ENCODE data around the gene NIF3L1.
A peak's percentile ranks its signal among the peaks of the same experiment; 100 is the strongest.

NIF3L1 gene, protein sequence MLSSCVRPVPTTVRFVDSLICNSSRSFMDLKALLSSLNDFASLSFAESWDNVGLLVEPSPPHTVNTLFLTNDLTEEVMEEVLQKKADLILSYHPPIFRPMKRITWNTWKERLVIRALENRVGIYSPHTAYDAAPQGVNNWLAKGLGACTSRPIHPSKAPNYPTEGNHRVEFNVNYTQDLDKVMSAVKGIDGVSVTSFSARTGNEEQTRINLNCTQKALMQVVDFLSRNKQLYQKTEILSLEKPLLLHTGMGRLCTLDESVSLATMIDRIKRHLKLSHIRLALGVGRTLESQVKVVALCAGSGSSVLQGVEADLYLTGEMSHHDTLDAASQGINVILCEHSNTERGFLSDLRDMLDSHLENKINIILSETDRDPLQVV

DNA sequence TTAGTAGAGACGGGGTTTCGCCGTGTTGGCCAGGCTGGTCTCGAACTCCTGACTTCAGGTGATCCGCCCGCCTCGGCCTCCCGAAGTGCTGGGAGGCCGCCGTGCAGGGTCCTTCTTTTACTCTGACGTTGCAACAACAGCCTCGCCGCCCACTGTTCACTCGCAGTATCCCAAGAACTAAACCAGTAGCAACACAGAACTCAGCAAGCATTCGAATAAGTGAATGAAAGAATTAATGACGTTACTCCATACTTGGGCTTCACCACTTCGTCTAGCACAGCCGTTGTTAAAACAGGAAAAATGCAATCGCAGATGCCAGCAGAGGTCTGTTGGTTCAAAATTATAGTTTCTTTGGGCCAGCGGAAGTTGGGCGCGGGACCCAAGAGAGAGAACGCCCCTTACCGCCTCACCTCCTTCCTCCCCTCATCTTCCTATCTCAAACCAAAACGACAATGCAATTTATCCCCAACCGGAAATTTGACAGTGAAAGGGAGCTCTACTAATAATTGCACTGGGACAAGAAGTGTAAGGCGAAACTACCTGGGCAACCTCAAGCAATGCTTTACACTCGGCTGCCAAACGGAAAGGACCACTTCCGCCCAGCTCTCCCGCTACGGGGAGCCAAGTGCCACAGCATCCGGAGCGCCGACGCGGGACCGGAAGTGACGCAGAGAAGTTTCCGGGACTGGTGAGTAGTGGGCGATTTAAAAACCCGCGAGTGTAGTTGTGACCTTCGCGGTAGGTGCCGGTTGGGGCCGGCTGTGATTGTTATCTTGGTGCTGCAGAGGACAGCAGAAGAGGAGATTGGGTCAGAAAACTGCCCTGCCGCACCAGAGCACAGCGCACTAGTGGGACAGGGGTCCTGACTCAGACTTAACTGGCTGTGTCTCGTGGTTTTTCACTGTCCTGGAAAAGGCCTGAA is at the start of gene NIF3L1, which contains the start of gene PPIL3:
NIF3L1 (plus strand) TSS at position 668 of the 922 bp plus-strand sequence. CDS start 2,573 bp downstream, outside the sequence.
PPIL3 (minus strand) TSS at position 374 of the 922 bp plus-strand sequence. CDS start 1,462 bp downstream, outside the sequence.
- peak; percentile 89 to 95 (median 92) for DNase-seq

GRCh38 chr2:200839513-200839912 is 49.7 kb upstream of the NIF3L1 start:
- no peak for DNase-seq

GRCh38 chr2:200843993-200844948 is 44.9 kb upstream of the NIF3L1 start:
- no peak for DNase-seq

- no peak for DNase-seq
Observed at GRCh38 chr2:200845194-200845593, 44.0 kb upstream of the NIF3L1 start.

GRCh38 chr2:200845669-200846325 is 43.4 kb upstream of the NIF3L1 start:
- no peak for DNase-seq

- no peak for DNase-seq
Observed at GRCh38 chr2:200847269-200847668, 41.9 kb upstream of the NIF3L1 start.

DNA sequence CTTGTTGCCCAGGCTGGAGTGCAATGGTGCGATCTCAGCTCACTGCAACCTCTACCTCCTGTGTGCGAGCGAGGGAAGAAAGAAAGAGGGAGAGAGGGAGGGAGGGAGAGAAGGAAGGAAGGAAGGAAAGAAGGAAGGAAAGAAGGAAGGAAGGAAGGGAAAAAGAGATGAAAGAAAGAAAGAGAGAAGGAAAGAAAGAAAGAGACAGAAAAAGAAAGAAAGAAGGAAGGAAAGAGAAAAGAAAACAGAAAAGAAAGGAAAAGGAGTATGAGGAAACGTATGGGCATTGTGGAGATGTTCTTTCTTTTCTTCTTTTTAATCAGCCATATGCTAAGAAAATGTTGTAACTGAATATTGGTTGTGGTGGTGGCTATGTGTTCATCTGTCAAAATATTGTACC is 41.2 kb upstream of the NIF3L1 start:
- no peak for DNase-seq

DNA sequence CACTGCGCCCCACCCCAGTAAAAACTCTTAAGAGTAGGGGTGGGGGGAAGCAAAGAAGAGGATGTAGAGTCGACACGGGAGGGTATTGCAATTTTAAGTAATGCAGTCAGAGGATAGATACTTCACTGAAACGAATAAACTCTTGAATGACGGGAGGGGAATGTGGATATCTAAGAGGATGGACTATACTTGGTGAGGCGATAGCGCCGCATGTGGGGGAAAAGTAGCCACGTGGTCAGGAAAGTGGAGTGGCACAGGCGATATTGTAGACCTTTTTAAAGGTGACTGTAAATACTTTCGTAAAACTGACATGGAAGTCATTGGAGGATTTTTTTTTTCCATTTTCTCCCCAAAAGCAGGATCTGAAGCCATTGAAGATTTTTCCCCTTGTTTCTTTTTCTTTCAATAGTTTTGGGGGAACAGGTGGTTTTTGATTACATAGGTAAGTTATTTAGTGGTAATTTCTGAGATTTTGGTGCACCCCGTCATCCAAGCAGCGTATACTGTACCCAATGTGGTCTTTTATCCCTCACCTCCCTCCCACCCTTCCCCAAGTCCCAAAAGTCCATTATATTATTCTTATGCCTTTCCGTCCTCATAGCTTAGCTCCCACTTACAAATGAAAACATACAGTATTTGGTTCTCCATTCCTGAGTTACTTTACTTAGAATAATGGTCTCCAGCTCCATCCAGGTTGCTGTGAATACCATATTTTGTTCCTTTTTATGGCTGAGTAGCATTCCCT is 38.5 kb upstream of the NIF3L1 start:
- no peak for DNase-seq

- DNase-seq: no peak
Observed at GRCh38 chr2:200851398-200852248, 37.5 kb upstream of the NIF3L1 start.

GRCh38 chr2:200852605-200853004 is 36.6 kb upstream of the NIF3L1 start:
- no peak for DNase-seq

DNA sequence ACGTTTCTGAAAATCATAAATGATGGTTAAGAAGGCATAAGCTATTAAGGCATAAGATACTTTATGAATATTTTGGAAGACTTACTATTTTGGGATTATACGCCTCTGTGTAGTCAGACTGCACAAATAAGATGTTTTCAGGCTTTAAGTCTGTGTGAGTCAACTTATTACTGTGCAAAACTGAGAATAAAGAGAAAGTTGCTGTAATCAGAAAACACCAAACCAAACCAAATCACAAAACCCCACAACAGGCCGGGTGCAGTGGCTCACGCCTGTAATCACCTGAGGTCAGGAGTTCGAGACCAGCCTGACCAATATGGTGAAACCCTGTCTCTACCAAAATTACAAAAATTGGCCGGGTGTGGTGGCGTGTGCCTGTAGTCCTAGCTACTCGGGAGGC is 32.4 kb upstream of the NIF3L1 start:
- no peak for DNase-seq

- no peak for DNase-seq
Observed at GRCh38 chr2:200860092-200860795, 28.9 kb upstream of the NIF3L1 start.

GRCh38 chr2:200861617-200862155 is 27.5 kb upstream of the NIF3L1 start:
- no peak for DNase-seq

- peak; percentile 11 to 20 (median 16) for DNase-seq
Observed at GRCh38 chr2:200862532-200863000, 26.6 kb upstream of the NIF3L1 start.

DNA sequence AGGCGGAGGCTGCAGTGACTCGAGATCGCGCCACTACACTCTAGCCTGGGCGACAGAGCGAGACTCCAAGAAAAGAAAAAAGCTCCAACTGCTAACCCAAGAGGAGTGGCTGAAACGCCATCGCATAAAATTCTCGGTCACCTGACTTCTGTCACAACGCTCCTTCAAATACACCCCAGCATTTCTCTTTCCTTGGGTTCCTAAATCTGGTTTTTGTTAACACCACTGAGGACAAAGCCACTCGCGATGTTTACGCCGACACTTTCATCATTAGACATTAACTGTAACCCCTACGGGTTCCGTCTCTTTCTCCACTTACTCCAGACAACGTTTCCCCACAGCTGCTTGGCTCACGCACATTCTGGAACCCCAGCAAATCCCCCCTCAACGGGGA is 25.4 kb upstream of the NIF3L1 start:
- DNase-seq: no peak

DNA sequence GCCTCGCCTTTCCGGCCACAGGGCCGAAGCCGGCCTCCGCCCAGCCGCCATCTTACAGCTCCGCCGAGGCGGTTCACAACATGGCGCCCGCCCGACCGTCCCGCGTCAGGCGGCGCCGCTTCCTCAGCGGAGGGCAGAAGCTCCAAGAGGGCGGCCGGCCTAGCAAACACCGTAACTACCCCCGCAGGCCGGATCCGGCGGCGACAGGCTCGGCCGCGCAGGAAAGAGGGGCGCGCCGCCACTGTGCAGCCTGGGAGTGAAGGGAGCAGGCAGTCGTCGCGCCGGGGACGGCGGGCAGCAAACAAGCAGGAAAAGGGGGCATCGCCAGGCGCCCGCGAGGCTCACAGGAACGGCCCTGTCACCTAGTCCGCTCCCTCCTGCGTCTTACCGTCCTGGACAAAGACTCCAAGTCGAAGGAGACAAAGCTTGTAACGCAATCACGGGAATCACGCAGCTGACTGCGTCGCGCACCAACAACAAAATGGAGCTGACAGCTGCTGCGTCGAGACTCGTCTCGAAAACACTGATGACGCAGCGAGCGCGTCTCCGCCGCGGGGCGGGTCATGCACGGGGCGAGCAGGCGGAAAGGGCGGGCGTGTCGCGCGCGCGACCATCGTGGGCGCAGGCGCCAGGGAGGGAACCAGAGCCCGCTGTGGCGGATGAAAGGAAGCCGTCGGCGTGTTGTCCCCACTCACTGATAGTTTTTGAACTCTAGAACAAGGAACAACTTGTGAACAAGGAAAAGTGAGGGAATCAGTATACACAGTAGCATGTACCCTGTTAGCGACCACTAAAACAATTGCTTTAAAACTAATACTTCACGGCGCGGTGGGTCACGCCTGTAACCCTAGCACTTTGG is 24.8 kb upstream of the NIF3L1 start, which contains the start of gene CLK1:
CLK1 (minus strand) TSS at position 483 of the 859 bp plus-strand sequence. CDS start 2,796 bp downstream, outside the sequence.
- DNase-seq: peak; percentile 90 to 97 (median 94)

DNA sequence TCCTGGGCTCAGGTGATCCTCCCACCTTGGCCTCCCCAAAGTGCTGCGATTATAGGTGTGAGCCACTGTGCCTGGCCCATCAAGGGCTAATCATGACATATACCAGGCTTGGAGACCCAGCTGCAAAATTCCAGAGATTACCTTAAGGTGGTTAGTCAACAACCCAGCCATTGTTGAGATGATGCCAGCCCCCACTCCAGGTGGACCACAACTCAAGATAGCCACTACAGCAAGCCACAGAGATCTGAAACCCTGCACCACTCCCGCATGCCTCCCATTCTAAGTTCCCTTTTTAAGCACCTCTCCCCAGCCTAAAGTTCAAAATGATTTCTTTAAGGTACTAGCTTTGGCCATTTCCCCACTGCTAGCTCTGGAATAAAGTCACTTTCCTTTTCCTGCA is 20.2 kb upstream of the NIF3L1 start:
- no peak for DNase-seq

DNA sequence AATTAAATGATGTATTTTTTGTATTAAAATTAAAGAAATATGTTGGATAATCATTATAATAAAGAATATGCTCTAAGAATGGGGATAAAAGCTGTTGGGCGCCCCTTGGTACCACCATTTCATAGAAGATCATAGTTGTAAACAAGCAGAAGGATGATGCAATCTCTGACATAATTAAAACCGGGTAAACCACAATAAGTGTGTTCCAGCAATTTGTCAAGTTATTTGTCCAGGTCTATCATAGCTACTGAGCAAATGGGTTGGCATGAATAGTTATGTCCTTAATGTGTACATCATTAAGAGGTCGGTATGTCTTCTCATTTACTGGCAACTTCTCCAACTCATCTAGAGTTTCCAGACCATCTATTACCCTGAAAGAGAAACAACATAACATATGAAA is 18.0 kb upstream of the NIF3L1 start:
- no peak for DNase-seq

All from activated CD4-positive, CD25-positive, alpha-beta regulatory T cell (primary cell).